HS-5 (cell line): Measurements from ENCODE around the gene DPM2.

ENCODE experiments used
- DNase-seq: peaks from one replicate; pipeline ENCODE4 v3.0.0-alpha.2; 2012; ENCODE audit warnings: low read depth

DPM2 gene

DNA sequence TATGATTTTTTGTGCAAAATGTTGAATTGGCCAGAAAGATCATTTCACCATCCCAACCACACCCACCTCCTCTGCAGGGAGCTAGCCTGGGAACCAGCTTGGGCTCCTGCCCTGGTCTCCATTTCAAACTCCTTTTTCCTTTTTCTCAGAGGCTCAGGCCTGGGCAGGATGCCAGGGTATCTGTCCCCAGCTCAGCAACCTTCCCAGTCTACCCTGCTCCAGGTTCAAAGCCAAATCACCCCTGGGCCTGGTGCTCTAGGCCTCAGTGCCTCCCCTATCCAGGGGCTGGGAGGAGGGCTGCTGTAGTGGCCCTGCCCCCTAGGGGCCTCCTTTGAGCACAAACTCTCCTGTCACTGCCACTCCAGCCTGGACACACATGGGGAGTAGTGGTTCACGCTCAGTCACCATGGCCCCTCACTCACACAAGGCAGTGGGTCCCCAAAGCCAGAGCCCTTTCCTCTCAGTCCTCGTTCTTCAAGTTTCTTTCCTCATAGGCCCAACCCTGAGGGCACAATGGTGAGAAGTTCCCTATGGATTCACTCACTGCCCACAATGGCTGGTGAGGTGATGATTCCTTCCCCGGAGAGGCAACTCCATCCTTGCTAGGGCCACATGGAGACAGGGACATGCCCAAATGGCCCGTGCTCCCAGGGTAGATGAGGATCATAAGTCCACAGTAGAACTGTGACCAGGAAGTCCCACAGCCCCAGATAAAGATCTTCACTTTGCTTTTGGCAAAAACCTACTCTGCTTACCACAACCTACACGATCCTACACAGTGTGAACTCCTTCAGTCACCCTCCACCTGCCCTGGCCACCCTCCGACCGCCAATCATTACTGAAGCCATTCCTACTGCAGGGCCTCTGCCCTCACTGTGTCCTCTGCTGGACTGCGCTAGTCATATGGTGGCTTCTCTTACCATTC is 19.2 kb downstream of the DPM2 start:
- DNase-seq: no peak

DNA sequence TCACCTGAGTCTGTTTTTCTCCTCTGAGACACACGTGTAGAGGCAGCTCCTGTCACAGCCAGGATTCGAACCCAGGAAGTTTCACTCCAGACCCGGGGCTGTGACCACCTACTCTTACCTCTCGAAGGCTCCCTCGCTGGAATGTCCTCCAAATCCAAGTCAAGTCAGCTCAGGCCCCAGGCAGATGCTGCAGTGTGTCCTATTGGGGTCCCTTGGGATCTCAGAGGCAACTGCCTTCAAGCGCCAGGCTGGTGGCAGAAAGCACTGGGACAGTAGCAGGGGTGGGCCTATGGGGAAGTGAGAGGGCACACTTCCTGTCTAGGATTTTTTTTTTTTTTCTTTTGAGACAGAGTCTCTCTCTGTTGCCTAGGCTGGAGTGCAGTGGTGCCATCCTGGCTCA is 20.1 kb downstream of the DPM2 start:
- no peak for DNase-seq

DNA sequence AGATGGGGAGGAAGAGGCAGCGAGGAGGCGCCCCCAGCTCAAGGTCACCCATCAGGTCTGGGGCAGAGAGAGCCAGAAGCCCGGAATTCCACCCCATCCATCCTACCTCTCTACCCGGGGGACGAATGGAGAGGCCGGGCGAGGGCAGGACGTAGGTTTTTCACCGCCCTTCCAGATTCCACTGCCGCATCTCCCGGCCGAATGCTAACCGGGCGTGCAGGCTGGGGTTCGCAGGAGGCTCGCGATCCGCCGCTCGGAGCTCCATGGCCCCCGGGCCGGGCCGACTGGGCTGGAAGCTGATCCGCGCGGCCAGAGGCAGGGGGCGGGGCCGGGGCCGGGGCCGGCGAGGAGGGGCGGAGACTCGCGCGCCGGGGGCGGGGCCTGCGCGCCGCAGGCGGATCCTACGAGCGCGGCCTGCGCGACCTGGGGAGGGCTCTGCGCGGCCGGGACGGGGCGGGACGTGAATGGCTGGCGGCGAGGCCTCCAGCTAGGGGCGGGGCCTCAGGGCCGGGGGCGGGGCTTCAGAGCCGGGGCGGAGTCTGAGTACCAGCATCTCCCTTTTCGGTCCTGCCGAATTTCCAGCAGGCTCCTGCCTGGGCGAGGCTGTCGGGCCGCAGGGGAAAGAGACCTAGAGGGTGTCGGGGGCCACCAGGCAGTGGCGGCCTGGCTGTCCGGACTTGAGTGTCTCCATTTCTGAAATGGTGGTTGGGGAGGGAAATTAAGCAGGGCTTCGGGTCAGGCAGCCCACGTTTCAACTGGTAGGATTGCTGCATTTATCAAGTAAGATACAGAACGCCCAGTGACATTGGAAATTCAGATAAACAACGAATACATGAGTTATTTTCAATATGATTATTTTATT is 20.7 kb downstream of the DPM2 start, which contains the start of gene ST6GALNAC4:
TSS of gene ST6GALNAC4 (minus strand) at position 322 of the 862 bp plus-strand sequence. CDS start 622 bp downstream, outside the sequence.
- DNase-seq: peak; percentile 52

DNA sequence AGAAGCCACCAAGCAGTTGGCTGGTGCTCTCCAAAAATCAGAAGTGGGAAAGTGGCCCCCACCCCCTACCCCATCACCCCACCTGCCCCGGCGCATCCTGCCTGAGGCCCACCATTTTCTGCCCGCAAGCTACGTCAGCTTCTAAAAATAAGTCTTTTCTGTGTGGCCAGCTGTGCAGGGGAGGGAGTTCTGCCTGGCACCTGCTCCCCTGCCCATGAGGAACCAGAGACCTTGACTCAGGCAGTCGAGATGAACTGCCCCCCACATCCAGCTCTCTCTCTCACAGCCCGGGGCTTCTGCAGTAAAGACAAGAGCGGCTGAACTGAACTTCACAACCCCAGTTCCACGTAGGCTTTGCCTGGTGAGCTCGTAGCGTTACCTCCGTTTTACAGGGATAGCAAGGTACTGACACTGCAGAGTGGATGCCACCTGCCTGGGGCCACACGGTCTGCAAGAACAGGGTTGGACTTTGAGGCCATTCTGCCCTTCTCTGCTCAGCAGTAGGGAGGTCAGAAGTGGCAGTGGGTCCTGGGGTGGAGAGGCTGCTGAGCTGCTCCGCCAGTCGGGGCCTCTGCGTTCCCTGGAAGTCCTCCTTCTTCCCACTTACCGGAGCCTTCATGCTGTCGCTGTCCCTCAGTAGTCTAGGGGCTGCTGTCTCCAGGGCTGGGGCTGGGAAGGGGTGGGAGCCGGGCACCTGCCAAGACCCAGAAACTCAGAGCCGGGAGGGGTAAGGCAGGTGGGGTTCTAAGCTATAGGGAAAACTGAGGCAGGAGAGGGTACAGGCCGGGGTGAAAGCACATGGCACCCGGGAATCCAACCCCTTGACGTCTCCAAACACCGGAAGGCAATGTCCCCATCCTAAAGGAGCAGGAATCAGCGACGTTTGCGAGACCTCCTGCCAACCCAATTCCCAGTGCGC is 21.6 kb downstream of the DPM2 start:
- no peak for DNase-seq

DNA sequence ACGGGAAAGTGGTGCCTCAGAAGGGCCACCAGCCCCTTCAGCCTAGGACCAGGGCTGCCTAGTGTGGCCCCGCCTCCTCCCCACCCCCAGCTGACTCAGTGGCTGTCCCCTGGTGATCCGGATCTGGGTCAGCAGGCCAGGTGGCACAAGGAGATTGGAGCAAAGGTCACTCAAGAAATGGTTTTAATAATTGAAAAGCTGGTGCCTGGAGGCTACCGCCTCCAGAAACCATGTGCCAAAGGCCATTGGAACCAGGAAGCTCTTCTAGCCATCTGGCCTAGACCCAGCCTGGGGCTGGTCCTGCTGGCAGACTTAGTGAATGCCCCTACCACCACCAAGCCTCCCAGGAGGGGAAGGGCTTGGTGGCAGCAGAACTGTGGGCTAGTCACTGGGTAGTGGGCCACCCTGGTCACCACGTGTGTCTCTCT is 22.3 kb downstream of the DPM2 start:
- DNase-seq: no peak

DNA sequence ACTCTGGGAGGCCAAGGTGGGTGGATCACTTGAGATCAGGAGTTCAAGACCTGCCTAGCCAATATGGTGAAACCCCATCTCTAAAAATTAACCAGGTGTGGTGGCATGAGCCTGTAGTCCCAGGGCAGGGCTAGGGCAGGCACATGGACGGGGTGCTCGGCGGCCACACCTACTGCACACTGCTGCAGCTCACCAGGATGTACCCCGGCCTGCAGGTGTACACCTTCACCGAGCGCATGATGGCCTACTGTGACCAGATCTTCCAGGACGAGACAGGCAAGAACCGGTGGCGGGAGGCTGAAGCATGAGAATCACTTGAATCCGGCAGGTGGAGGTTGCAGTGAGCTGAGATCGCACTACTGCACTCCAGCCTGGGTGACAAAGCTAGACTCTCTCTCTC is 24.0 kb downstream of the DPM2 start:
- no peak for DNase-seq

DNA sequence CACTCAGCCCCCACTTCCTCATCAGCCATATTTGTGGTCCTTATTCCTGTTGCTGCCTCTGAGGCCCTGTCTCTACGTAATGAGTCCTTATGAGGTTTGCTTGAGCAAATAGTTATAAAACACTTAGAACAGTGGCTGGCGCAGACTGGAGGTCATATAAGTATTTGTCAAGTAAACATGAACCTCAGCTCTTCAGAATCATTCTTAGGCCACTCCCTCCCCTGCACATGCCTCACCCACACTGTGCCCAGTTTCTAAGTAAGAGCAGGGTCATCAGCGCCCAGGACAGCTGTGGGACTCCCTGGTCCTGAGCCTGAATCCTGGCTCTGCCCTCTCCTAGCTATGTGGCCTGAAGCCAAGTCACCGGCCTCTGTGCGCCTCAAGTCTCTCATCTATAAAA is 24.8 kb downstream of the DPM2 start:
- DNase-seq: no peak

DNA sequence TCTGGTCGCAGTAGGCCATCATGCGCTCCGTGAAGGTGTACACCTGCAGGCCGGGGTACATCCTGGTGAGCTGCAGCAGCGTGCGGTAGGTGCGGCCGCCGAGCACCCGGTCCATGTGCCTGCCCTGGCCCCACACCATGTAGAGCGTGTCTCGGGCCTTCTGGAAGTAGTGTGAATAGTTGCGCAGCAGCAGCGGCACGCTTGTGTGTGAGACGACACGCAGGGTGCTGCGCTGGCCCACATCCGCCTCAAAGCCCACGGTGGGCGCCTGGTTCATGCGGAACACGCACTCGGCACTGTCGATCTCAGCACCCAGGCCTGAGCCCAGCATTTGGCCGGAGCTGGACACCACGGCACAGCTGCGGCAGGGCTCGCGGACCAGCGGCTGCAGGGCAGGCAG is 25.4 kb downstream of the DPM2 start:
- DNase-seq: no peak

DNA sequence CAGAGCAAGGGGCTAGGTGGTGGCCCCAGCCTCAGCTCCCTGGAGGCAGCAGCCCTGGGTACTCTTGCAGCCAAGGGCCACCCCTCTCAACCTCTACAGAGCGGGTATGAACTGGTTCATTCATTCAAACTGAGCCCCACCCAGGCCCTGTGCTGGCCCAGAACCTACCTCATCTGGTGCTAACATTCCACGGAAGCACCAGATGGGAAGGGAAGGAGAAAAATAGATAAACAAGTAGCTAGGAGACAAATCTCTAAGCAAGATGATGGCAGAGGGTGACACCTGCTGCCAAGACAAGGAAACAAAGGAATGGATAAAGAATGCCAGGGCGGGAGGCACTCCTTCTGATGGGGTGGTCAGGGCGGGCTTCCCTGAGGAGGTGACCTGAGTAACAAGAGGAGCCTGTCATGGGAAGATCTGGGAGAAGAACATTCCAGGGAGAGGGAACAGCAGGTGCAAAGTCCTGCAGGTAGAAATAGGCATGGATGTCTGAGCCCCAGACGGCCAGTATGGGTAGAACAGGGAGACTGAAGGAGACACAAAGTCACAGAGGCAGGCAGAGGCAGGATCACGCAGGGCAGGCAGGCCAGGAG is 26.9 kb downstream of the DPM2 start:
- DNase-seq: no peak

DNA sequence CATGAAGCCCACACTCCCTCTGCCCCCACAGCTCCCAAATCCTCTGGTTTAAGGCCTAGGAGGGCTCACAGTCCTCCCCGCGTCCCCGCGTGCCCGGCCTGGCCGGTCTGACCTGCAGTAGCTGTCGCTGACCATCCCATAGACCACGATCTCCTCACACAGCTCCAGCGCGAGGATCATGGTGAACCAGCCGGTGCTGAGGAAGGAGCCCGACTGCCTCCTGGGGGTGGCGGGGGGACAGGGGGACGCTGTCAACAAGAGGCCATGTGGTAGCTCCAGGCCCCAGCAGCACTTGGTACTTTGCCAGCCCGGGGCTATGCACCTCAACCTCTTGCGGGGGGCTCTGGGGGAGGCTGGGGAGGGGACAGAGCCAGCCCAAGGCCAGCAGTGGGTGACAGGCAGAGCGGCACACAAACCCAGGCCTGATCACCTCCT is 27.8 kb downstream of the DPM2 start:
- no peak for DNase-seq

DNA sequence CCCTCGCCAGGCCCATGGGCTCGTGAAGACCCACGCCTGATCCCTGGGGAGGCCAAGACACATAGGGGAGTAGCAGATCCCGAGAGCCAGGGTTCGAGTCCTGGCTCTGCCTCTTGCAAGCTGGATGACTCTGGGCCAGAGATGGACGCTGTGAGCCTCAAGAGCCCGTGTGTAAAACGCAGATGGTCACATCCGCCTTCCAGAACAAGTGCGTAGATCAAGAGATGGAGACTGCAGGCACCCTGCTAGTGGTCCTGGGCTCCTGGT is 29.1 kb downstream of the DPM2 start:
- no peak for DNase-seq

DNA sequence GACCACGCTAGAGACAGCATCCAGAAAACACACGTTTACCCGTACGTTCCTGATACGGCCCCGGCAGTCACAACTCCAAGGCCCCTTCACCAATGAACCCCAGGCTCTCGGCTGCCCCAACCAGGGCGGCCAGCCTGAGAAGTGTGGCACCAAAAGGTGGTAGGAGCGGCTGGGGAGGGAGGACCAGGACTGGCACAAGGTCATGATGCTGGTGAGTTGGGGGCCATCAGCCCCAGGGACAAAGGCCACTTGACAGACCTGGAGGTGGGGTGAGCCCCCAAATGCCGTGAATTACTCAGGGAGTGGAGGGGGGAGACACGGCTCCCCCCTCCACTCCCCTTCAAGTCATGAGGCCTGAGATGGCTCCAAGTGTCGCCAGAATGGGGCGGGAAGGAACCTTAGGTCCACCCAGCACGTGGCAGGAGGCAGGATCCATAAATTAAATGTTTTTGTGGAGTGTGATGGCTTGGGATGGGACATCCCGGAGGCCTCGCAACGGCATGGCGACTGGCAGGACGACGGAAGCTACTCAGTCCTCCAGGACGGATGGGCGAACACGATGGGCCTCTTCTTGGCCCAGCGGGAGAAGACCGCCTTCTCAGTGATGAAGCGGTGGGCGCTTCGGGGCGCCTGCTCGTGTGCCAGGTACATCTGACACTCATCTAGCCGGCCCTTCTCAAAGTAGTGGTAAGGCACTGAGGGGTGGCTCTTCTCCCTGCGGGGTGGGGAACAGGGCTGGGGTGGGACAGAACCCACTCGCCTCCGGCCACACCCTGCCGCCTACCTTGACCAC is 29.6 kb downstream of the DPM2 start:
- no peak for DNase-seq

DNA sequence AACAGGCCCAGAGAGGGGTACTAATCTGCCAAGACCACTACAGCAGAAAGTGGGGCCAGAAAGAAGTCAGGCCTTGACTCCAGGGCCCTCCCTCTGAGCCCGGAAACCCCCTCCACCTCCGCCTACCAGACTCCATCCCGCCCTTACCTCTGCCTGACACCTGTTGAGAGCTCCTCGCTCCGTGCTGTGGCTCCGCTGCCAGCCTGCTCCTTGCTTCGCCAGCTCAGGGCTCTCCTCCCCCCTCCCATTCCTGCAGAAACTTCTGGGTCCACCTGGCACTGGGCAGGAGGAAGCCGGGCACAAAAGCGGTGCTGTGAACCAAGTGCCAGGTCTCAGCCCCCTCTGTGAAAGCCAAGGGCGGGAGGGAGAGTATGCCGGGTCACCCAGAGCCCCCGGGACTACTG is 31.9 kb downstream of the DPM2 start:
- DNase-seq: no peak

DNA sequence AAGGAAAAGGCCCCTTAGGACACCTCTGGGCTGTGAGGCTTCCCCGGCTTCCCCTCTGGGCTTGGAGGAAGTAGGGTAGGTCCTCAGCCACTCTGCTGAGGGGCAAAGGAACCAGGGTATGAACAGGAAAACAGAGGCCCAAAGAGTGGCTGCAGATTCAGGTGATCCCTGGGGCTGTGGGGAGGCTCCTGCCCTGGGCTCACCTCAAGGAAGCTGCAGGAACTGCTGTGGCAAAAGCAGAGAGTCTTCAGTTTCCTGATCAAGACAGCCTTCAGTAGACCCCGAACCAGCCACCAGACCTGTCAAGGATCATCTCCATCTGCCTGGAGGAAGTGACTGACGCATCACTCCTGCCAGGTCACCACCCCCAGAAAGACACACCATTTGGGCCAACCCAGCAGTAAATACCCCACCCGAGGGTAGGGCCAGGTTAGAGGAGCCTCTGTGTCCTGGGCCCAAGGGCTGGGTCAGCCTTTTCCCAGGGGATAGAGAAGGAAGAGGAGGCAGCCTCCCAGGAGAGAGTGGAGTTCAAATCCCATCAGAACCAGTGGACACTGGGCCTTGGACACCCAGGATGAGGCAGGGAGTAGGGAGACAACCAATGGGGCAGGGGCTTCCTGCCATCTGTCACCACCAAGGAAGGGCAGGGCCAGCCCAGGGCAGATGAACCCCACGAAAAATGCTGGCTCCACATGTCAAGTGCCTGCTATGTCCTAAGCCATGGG is 32.5 kb downstream of the DPM2 start:
- DNase-seq: no peak

DNA sequence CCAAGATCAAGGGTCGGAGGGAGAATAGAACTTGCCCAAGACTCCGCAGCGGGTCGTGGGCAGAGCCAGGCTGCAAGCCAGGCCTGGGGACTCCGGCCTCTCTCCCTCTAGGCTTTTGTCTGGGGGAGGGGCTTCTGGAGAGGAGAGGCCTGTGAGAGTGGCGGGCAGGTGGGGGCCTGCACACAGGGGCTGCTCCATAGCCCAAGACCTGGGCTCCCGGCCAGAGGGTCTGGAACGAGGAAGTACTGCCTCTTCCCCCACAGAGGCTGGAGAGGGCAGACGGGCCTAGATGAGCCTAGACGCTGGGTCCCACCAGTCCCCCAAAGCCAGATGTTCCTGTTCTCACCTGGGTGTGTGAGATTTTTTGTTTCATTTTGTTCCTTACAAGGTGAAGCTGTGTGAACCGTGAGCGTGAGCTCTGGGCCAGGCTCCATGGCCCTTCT is 33.1 kb downstream of the DPM2 start:
- no peak for DNase-seq

DNA sequence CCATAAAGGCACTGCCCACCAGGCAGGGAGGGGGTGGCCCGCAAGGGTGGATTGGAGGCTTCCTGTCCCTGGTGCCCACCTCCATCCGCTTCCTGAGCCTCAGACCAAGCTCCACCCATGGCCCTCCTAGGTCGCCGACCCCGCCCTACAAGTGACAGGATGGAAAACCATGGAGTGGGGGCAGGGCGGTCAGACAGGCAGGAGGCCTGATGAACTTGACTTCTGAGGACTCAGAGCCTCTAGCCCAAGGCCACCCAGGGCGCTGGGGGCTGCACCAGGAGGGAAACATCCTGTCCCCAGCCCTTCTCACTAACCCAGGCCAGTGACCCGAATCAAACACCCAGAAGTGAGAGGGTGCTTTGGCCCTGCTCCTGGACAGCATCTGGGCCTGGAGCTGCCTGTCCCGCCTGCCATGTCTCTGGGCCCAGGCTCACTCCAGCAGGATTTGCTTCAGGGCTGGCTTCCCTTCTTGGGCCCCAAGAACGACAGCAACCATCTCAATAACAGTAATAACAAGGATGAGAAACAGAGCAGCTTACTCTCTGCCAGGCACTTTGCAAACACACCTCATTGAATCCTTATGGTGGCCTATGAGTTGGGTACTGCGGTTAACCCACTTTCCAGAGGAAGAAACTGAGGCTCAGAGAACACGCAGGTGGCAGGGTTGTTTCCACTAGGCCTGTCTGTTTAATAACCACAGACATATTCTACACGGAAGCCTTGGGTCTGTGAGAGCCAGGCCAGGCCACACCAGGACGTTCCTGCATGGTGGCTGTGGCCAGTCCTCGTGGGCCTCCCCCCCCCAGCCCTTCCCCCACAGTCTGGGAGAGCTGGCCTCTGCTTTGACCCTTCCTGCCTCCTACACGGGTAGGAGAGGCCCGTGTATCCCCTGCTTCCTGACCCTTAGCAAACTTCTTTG is 33.8 kb downstream of the DPM2 start:
- DNase-seq: no peak

DNA sequence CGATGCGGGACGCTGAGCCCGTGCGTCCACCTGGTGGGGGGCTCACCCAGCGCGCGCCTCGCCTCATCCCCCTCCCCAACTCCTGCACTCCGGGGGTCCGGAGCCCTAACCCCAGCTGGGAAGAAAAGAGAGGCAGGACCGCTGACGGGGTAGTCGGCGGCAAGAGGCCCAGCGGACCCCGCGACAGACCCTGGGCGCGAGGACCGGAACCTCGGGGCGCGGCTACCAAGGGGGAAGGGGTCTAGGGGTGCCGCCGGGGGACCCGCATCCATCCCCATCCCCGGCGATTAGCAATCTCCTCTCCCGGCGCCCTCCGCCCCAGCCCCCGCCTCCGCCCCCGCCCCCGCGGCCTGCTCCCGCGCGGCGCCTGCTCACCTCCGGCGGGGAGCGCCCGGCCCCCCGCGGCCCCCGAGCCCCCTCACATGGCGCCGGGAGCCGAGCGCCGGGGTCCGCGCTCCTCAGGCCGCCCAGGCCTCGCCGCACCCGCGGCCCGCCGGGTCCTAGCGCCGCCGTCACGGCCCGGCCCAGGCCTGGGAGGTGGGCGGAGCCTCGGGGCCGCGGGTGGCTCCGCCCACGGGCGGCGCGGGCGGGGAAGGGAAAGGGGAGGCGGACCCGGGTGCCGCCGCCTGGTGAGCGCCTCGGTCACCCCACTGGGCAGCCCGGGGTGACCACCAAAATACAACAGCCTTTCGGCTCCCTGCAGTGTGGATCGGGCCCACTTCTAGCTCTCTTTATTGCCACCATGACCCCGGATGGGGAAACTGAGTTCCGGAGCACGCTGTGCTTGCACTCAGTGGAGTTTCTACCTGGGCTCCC is 38.3 kb downstream of the DPM2 start, which contains the start of gene ST6GALNAC6:
TSS of gene ST6GALNAC6 (minus strand) at position 476 of the 816 bp plus-strand sequence. CDS start 1,622 bp downstream, outside the sequence.
- no peak for DNase-seq
